GM21717 (cell line): ENCODE results near the gene LENG1.

ENCODE experiments used
- ATAC-seq: cut with Tn5 transposase; IDR thresholded peaks from one replicate; pipeline ENCODE4 v1.9.1; 2021; ENCODE audit warnings: mild to moderate bottlenecking, moderate library complexity; ENCODE audit not compliant: unreplicated experiment

Gene LENG1

DNA sequence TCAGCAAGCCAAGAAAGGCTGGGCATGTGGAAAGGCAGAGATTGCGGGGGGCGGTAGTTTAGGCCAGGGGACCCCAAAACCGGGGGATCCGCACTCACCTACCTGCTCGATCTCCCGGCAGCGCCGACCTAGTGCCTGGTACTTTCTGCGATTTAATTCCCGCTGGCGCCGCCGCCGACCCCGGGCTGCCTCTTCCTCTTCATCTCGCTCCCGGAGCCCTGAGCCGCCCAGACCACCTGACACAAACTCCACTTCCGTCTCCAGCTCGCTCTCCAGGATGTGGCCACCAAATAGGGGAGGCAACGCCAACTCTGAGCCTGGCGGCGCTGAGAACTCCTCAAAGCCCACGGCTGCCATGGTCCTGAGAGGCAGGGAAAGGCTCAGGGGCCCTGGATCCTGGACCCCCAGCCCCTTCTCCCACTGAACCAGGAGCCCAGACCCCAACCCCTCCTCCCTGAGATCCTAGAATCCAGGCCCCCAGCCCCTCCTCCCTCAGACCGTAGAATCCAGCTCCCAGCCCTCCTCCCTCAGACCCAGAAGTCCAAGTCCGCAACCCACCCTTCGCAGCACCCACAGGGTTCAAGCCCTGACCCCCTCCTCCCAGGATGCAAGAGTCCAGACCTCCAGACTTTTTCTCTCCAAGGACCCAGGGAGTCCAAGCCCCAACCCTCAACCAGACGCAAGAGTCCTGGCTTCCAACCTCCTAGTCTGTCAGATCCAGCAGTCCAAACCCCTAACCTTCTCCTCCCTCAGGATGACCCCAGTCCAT is 45.0 kb downstream of the LENG1 start:
- no peak for ATAC-seq

- ATAC-seq, result no peak
Observed at GRCh38 chr19:54109651-54110050, 49.9 kb downstream of the LENG1 start.

GRCh38 chr19:54108496-54108895 is 51.0 kb downstream of the LENG1 start:
- no peak for ATAC-seq

GRCh38 chr19:54107876-54108490 is 51.5 kb downstream of the LENG1 start:
- ATAC-seq, result no peak

DNA sequence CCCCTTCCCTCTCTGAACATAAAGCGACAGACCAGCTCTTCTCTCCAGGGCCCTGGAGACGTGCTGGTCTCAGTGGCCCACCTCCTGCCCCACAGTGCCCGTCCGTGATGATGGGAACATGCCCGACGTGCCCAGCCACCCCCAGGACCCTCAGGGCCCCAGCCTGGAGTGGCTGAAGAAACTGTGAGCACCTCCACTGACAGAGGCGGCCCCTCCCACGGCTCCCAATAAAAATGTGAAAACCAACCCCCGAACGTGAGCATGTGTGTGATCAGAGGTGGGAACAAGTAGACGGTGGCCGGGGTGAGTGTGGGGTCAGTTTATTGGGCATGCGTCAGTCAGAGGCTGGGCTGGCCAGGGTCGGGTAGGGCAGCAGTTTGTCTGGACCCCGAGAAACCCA is 52.8 kb downstream of the LENG1 start:
- ATAC-seq, result no peak

DNA sequence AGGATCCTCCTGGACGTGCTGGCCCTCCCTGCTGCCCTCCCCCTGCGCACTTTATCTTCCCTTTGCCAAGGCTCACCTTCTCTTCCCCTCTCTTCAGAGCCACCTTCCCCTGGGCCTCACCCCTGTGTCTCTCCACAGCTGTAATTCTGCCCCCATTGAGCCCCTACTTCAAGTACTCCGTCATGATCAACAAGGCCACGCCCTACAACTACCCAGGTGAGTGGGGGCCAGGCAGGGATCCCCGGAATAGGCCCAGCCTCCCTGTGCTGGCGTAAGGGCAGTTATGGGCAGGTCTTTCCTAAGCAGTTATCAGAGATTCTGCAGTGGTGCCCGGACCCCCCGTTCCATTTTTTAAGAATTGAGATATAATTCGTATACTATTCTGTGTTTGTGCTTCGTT is 53.7 kb downstream of the LENG1 start:
- ATAC-seq, result no peak
